GM18505 (cell line): ENCODE measurements around the gene FBXO15.

Experiments
- ATAC-seq: cut with Tn5 transposase; IDR thresholded peaks from one replicate; pipeline ENCODE4 v1.9.1; 2021; ENCODE audit not compliant: unreplicated experiment
- POLR2A ChIP-seq: IDR thresholded peaks from 4 replicates; pipeline ENCODE4 v1.6.1; 2011; ENCODE audit warnings: borderline replicate concordance; ENCODE audit not compliant: insufficient read depth, insufficient read length; ENCODE audit errors: extremely low read depth

Gene FBXO15

GRCh38 chr18:74040459-74041332, 106.9 kb downstream of the FBXO15 start:
- peak; percentile 89 for ATAC-seq
- TF ChIP-seq POLR2A = no peak

- no peak for TF ChIP-seq POLR2A
- ATAC-seq = no peak
These were observed 107.6 kb downstream of the FBXO15 start for GRCh38 chr18:74040008-74040407.

GRCh38 chr18:74029161-74029560, 118.5 kb downstream of the FBXO15 start:
- no peak for ATAC-seq
- no peak for TF ChIP-seq POLR2A
